HL-60 (cell line): ENCODE measurements around the gene LIME1.

ENCODE experiments used
- DNase-seq, 2 experiments: peaks; one replicate each; pipeline ENCODE4 v3.0.0-alpha.2; 2010 to 2020; ENCODE audit warnings: low read depth in 1 of 2, low spot score in 1 of 2
- H3K27ac ChIP-seq: fragments of 250-450 bp; sonication (Bioruptor Pico); replicated peaks from 2 replicates; pipeline ENCODE4 v1.5.1; 2020; ENCODE audit warnings: mild to moderate bottlenecking, moderate library complexity
- H3K27me3 ChIP-seq: fragments of 250-450 bp; sonication (Bioruptor Pico); 2 replicates; pipeline ENCODE4 v1.5.1; 2021; ENCODE audit warnings: mild to moderate bottlenecking, moderate library complexity; ENCODE audit not compliant: insufficient read depth, poor library complexity, severe bottlenecking
- H3K4me3 ChIP-seq: replicated peaks from 2 replicates; pipeline ENCODE4 v1.5.1; 2011; ENCODE audit warnings: mild to moderate bottlenecking, control low read depth, low read length; ENCODE audit not compliant: insufficient read depth
- CTCF ChIP-seq: IDR thresholded peaks from one replicate; pipeline ENCODE4 v1.5.1; 2011; ENCODE audit warnings: low read length, control low read depth, inconsistent platforms; ENCODE audit not compliant: insufficient read depth
- GABPA ChIP-seq: IDR thresholded peaks from 2 replicates; pipeline ENCODE4 v1.6.1; 2012; ENCODE audit warnings: low read depth
- POLR2AphosphoS5 ChIP-seq: IDR thresholded peaks from 2 replicates; pipeline ENCODE4 v1.6.1; 2012; ENCODE audit warnings: low read depth
- REST ChIP-seq: IDR thresholded peaks from 2 replicates; pipeline ENCODE4 v1.6.1; 2012; ENCODE audit warnings: low read depth; ENCODE audit not compliant: insufficient replicate concordance
- SPI1 ChIP-seq: IDR thresholded peaks from 2 replicates; pipeline ENCODE4 v1.6.1; 2012; ENCODE audit warnings: low read depth, mild to moderate bottlenecking, borderline replicate concordance

The LIME1 gene

GRCh38 chr20:63782521-63782971, 46.1 kb downstream of the LIME1 start:
- DNase-seq: no peak
- no peaks in the 10 kb centered on the region for H3K27me3 ChIP-seq
- TF ChIP-seq GABPA (no peak), SPI1 (no peak), POLR2AphosphoS5 (no peak), CTCF (no peak), REST (no peak)
- H3K27ac ChIP-seq: no peak overlapping the region
- H3K4me3 ChIP-seq: no peak overlapping the region

- no peak for DNase-seq
- Histone ChIP-seq H3K27ac (no peak overlapping the region), H3K4me3 (no peak overlapping the region), H3K27me3 (no peaks in the 10 kb centered on the region)
- no peak for TF ChIP-seq POLR2AphosphoS5
- no peak for TF ChIP-seq SPI1
- no peak for TF ChIP-seq CTCF
- TF ChIP-seq REST: no peak
Observed at GRCh38 chr20:63783970-63784369, 47.5 kb downstream of the LIME1 start.

GRCh38 chr20:63785691-63786131, 49.2 kb downstream of the LIME1 start:
- H3K27me3 ChIP-seq: no peaks in the 10 kb centered on the region
- no peak overlapping the region for H3K27ac ChIP-seq
- H3K4me3 ChIP-seq: no peak overlapping the region
- TF ChIP-seq POLR2AphosphoS5 (no peak), SPI1 (no peak), GABPA (no peak), REST (no peak), CTCF (no peak)
- DNase-seq: no peak
